ENCODE results near the gene SLC25A25.
"Not testable (repeated sequence)": the region's sequence is repeated elsewhere in the genome, so short reads cannot be mapped to it uniquely, and the experiment has no call there.

SLC25A25 gene

DNA sequence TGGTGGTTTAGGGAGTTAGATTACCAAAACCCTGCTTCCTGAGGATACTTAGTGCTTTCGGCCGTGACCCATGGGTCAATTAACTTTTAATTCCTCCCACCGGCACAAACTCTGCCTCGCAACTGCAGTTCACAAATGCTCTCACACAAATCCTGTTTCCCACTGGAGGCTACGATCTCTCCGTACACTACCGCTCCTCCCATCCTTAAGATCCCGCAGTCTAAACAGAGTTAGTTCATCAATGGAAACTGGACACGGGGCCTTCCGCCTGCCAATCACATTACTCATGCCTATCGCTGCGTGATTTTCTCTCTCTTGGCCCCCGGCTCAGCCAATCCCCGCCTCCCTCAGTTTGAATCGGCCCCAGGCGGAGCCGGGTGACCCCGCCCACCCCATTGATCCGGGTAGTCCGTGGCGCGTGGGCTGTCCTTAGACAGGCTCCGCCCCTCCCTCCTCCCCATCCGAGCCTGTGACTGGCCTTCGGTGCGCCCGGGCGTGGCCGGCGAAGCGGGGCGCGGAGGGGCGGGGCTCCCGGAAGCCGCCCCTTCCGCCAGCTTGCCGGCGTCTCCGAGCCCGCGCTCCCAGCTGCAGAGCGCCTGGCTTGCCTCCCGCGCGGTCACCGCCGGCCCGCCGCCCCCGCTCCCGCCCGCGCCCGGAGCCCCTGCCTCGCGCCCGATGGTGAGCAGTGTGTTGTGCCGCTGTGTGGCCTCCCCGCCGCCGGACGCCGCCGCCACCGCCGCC is at the start of gene SLC25A25:
Gene SLC25A25, plus strand, starts transcription at position 588 of the 741 bp plus-strand sequence. Its CDS starts 88 bp downstream, at position 676.
- DNase-seq (ENCODE audit: extremely low read depth in 1 of 2, low read depth in 1 of 2): peak; percentile 99 to 100

DNA sequence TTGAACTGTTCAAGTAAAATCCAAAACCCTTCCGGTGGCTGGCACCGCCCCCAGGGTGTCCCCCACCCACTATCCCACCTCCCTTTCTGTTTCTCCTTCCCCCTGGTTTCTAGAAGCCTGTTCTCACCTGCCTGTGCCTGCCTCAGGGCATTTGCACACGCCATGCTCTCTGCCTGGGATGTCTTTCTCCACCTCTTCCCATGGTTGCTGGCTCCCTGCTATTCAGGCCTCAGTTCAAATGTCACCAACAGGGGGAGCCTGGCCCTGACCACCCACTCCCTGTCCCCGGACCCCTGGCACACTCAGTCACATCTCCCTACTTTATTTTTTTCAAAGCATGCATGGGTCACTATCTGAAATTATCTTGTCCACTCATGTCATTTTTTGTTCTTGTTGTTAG is 47.3 kb upstream of the SLC25A25 start:
- DNase-seq (ENCODE audit: extremely low read depth in 1 of 2, low read depth in 1 of 2): no peak

DNA sequence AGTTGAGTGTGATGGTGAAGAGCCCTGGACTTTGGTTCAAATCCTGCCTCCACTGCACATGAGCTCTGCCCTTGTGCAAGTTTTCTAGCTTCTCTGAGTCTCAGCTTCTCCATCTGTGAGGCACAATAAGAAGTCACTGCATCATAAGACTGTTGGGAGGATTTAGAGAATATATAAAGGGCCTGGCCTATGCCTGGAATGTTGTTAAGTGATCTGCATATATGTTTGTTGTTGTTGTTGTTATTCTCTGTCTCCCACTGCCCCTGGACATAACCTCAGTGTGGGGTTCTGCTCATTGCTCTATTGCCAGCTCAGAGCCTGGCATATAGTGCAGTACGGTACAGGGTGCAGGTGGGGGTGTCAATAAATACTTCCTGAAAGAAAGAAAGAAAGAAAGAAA is 46.9 kb upstream of the SLC25A25 start:
- no peak for DNase-seq (ENCODE audit: extremely low read depth in 1 of 2, low read depth in 1 of 2)

DNA sequence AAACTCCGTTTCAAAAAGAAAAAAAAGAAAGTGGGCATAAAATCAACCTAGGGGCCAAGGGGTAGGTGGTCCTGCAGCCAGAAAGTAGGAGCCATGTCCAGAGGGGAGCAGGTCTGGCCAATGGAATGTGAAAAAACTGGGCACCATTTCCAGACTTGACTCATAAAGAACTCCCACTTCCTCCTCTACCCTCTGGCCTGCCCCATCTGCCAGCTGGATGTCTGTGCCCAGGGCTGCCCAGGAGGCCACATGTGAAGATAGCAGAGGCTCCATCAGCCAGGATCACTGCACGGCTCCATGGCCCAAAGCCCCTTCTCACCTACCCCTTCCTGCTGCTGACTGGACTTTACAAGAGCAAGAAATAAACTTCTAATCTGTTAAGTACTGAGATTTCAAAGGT is 45.1 kb upstream of the SLC25A25 start:
- DNase-seq (ENCODE audit: extremely low read depth in 1 of 2, low read depth in 1 of 2): no peak

DNA sequence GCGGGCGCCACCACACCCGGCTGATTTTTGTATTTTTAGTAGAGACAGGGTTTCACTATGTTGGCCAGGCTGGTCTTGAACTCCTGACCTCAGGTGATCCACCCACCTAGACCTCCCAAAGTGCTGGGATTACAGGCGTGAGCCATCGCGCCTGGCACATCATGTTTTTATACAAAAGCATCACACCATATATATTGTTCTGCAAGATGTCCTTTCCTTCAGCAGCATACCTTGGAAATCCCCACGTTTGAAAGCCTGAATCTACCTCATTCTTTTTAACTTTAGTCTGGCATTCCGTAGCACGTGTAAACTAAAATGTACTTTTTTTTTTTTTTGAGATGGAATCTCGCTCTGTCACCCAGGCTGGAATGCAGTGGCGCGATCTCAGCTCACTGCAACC is 44.4 kb upstream of the SLC25A25 start:
- DNase-seq (ENCODE audit: extremely low read depth in 1 of 2, low read depth in 1 of 2): not testable (repeated sequence)

DNA sequence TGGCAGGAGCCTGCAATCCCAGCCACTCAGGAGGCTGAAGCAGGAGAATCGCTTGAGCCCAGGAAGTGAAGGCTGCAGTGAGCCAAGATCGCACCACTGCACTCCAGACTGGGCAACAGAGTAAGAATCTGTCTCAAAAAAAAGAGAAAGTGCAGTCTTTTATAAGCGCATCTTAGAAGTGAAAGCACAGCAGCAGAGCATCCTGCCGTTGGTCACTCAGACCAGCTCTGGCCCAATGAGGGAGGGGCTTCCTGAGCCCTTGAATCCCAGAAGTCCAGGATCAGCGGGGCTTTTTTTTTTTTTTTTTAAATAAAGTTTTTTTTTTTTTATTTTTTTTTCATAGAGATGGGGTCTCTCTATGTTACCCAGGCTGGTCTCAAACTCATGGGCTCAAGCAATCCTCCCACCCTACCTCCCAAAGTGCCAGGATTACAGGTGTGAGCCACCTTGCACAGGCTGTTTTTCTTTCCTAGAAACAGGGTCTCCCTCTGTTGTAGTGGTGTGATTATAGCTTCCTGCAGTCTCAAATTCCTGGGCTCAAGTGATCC is 43.2 kb upstream of the SLC25A25 start:
- DNase-seq (ENCODE audit: extremely low read depth in 1 of 2, low read depth in 1 of 2): no peak

DNA sequence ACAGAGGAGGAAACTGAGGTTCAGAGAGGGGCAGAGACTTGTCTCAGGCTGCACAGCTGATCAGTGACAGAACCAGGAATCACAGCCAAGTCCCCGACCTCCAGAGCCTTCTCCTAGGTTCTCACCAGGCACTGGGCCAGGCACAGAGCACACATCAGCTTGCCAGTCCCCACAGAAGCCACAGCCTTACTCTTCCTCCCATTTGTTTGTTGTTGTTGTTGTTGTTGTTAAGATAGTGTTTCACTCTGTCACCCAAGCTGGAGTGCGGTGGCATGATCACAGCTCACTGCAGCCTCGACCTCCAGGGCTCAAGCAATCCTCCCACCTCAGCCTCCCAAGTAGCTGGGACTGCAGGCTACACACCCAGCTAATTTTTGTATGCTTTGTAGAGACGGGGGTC is 42.3 kb upstream of the SLC25A25 start:
- DNase-seq (ENCODE audit: extremely low read depth in 1 of 2, low read depth in 1 of 2): no peak

DNA sequence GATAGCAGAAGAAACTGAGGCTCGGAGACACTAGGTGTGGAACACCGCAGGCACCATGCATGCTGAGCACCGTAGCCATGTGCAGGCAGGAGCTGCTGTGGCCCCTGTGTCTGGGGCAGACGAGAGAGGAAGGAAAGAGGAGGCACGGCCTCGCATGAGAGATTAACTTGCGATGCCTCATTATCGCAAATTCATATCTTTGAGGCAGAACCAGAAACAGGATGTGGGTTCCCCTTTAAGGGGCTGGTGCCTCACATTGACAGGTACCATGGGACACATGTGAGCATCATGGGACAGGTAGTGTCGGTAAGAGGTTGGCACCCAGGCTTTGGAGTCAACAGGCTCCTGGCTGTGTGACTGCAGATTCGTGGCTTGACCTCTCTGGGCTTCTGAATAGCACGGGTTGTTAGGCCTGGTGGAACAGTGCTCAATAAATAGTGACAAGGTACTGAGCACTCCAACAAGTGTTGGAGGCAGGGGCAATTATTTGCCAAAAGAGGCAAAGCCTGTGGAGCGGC is 41.7 kb upstream of the SLC25A25 start:
- DNase-seq (ENCODE audit: extremely low read depth in 1 of 2, low read depth in 1 of 2): peak; percentile 48 to 53

DNA sequence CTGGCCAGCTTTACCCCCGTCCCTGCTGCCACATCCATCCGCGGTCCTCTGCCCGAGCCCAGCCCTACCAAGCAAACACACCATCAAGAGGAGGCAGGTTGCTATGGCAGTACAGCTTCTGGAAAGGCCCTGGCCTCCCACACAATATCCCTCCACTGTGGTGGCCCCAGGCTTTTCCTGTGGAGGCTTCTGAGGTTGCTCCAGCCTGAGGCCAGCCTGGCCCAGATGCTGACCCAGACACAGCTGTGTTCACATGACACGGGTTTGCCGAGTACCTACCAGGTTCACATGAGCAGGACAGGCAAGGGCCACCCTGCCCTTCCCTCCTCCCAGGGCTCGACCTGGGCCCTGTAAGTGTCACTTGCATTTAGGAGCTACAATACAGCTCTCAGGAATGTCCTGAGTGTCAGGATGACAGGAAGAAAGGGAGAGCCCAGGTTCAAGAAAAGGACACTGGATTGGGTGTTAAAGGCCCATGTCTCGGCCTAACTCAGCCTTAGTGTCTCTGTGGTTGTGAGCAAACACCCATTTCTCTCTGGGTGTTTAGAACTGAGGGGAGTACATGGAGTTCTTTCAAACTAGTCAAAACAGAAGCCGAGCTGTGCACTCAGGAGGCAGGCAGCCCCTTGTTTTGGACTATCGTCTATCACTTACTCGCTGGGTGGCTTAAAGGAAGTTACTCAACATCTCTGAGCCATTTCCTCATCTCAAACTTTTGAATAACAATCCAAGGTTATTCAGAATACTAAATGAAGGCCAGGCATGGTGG is 41.1 kb upstream of the SLC25A25 start:
- DNase-seq (ENCODE audit: extremely low read depth in 1 of 2, low read depth in 1 of 2): no peak

DNA sequence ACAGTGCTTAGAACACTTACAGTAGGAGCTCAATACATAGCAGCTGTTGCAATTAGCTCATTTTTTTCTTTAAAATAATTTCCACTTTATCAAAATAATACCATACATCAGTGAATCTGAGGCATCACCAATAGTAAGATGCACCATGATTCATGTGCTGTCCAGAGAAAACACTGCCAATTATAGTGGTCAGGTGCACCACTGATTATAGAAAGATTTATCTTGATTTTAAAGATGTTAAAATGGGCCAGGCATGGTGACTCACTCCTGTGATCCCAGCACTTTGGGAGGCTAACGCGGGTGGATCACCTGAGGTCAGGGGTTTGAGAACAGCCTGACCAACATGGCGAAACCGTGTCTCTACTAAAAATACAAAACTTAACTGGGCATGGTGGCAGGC is 40.3 kb upstream of the SLC25A25 start:
- DNase-seq (ENCODE audit: extremely low read depth in 1 of 2, low read depth in 1 of 2): no peak

DNA sequence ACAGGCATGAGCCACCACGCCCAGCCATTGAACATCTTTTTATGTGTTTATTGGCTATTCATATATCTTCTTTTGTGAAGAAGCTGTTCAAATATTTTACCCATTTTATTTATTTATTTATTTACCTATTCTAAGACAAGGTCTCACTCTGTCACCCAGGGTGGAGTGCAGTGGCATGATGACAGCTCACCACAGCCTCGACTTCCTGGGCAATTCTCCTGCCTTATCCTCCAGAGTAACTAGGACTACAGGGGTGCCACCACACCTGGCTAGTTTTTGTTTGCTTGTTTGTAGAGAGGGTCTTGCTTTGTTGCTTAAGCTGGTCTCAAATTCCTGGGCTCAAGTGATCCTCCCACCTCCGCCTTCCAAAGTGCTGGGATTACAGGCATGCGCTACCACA is 34.4 kb upstream of the SLC25A25 start:
- no peak for DNase-seq (ENCODE audit: extremely low read depth in 1 of 2, low read depth in 1 of 2)

DNA sequence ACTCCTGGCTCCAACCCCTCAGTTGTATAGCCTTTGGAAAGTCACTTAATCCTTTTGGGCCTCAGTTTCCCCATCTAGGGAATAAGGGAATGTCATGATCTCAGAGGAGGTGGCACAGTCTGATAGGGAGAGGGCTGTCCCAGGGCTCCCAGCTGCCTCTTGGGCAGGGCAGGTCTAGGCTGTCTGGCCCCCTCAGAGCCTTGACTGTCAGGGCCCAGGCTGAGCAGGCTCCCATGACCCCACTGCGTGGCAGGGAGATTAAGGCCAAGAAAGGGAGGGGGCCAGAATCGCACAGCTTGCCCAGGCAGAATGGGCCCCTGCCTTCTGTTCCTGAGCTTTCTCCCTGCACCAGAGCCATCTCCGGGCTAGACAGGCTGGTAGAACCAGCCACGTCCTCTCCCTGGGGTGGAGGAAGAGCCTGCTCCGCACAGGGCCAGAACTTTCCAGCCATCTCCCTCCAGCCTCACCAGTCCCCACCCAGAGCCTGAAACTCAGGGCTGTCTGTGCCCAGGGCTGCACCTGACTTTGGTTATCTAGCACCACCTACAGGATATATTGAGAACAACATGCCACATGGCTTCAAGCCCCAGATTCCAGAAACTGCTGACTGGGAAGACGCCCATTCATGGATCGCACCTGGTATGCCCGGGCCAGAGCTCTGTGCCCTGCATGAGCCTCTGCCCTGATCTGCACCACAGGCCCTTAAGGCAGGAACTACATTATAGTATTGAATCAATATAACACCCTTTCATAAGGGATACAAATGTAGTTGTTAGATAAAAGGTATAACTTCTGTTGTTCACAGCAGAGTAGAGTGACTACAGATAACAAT is 33.0 kb upstream of the SLC25A25 start:
- DNase-seq (ENCODE audit: extremely low read depth in 1 of 2, low read depth in 1 of 2): no peak

DNA sequence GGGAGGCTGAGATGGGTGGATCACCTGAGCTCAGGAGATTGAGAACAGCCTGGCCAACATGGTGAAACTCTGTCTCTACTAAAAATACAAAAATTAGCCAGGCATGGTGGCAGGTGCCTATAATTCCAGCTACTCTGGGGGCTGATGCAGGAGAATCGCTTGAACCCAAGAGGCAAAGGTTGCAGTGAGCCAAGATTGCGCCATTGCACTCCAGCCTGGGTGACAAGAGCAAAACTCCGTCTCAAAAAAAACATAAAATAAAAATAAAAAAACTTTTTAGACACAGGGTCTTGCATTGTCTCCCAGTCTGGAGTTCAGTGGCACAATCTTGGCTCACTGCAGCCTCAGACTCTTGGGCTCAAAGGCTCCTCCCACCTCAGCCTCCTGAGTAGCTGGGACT is 31.5 kb upstream of the SLC25A25 start:
- not testable (repeated sequence) for DNase-seq (ENCODE audit: extremely low read depth in 1 of 2, low read depth in 1 of 2)

DNA sequence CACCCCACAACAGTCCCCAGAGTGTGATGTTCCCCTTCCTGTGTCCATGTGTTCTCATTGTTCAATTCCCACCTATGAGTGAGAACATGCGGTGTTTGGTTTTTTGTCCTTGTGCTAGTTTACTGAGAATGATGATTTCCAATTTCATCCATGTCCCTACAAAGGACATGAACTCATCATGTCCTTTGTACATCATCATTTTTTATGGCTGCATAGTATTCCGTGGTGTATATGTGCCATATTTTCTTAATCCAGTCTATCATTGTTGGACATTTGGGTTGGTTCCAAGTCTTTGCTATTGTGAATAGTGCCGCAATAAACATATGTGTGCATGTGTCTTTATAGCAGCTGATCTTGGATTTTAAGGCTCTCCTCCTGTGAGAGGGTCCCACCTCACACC is 27.2 kb upstream of the SLC25A25 start:
- DNase-seq (ENCODE audit: extremely low read depth in 1 of 2, low read depth in 1 of 2): not testable (repeated sequence)

DNA sequence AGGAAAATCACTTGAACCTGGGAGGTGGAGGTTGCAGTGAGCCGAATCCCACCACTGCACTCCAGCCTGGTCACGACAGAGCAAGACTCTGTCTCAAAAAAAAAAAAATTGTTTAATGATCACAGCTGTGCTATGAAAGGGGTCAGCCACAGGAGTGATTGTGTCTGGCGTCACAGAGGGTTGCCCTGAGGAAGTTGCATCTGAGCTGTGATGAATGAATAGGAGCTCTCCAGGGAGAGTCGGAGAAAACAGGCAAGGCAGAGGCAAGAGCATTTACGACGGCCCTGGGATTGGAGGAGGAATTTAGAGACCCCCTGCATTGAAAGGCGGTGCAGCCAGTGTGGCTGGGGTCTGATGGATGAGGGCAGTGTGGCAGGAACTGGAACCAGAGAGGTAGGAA is 26.0 kb upstream of the SLC25A25 start:
- no peak for DNase-seq (ENCODE audit: extremely low read depth in 1 of 2, low read depth in 1 of 2)

DNA sequence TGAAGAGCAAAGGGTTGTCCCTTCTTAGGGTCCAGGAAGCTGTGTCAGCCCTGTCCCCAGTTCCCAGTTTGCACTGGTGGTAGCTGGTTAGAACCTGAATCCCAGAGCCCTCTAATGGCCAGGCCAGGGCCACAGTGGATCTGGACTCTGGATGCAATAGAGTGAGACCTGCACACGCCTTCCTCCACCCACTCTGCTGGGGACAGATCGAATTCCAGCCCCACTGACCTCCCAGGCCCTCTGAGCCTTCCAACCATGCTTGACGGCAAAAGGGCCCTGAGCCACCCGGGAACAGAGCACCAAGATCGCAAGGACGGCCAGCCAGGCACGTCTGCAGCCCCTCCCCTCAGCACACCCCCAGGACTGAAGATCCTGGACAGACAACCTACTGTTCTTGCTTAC is 24.6 kb upstream of the SLC25A25 start:
- no peak for DNase-seq (ENCODE audit: extremely low read depth in 1 of 2, low read depth in 1 of 2)

DNA sequence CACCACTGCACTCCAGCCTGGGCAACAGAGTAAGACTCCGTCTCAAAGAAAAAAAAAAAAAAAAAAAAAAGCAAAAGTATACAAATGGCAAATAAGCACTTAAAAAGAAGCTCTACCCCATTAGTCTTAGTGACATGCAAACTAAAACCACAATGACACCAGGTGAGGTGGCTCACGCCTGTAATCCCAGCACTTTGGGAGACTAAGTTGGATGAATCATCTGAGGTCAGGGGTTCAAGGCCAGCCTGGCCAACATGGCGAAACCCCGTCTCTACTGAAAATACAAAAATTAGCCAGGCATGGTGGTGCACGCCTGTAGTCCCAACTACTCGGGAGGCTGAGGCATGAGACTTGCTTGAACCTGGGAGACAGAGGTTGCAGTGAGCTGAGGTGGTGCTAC is 22.6 kb upstream of the SLC25A25 start:
- not testable (repeated sequence) for DNase-seq (ENCODE audit: extremely low read depth in 1 of 2, low read depth in 1 of 2)

DNA sequence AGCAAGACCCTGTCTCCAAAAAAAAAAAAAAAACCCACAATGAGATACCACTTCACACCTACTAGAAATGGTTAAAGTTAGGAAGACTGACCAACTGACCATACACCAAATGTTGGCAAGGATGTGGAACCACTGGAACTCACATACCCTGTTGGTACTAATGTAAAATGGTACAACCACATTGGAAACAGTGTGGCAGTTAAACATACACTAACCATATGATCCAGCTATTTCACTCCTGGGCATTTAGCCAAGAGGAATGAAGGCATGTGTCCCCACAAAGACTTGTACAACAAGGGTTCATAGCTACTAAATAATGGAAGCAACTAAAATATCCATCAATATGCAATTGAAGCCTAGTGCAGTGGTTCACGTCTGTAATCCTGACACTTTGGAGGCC is 22.2 kb upstream of the SLC25A25 start:
- no peak for DNase-seq (ENCODE audit: extremely low read depth in 1 of 2, low read depth in 1 of 2)

DNA sequence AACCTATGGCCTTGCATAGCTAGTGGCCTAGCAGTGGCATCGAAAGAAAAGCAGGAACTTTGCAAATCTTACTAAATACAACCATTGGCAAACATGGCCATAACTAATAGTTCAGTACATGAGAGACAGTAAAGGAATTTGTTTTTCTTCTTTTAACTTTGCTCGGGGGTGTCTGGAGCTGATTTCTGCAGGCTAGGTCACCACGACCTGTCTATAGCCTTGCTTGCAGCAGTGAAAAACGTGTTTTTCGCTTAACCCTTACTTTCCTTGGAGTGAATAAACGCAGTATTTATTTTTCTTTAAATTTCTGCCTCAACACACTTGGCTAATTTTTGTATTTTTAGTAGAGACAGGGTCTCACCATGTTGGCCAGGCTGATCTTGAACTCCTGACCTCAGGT is 20.8 kb upstream of the SLC25A25 start:
- DNase-seq (ENCODE audit: extremely low read depth in 1 of 2, low read depth in 1 of 2): no peak

DNA sequence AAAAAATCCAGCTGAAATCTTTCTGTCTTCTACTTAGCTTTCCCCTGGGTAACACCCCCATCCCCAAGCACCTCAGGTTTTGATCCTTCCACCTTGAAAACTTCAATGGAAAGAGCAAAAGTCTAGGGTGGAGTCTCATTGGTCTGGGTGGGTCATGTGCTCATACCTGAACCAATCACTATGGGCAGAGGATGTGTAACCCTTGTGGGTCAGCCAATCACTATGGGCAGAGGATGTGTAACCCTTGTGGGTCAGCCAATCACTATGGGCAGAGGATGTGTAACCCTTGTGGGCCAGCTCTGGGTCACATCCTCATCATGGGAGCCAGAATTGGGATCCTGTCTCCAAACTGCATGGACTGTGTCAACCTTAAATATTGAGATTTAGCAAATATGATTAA is 19.4 kb upstream of the SLC25A25 start:
- DNase-seq (ENCODE audit: extremely low read depth in 1 of 2, low read depth in 1 of 2): no peak

DNA sequence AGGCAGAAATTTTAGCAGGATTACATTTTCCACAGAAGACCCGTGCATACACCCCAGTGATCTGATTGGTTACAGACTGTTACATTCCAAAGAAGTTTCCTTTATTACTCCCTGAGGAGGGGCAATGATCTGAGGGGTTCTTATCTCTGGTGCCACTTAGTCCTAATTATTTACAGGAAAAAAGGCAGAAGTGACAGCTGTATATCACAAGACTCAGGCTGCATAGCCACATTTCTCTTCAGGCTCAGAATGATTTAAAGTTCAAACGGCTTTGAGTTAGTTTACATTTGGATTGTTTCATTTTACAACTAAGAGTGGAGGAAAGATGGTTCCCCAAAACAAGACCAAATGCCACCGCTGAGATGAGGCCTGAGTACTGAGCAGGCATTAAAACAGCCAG is 18.2 kb upstream of the SLC25A25 start:
- no peak for DNase-seq (ENCODE audit: extremely low read depth in 1 of 2, low read depth in 1 of 2)

Measured in activated CD8-positive, alpha-beta memory T cell treated with anti-CD3 and anti-CD28 coated beads for 1 hour (primary cell).